Measurements from ENCODE around the gene ESPL1.
A peak's percentile ranks its signal among the peaks of the same experiment; 100 is the strongest.

The ESPL1 gene

DNA sequence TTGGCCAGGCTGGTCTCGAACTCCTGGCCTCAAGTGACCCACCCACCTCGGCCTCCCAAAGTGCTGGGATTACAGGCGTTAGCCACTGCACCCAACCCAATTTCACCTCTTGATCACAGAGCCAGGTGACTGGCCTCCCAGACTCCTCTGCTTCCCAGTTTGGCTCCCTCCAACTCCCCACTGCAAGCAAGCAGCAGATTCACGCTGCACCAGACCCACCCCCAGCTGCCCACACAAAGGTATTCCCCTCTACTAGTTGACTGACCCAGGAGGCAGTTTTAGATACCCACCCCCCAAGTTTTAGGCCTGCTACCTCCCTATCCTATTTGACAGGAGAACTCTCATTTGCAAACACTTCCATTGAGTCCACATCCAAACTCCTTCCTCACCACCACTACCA is 41.3 kb upstream of the ESPL1 start:
- TF ChIP-seq, protein P1, sequence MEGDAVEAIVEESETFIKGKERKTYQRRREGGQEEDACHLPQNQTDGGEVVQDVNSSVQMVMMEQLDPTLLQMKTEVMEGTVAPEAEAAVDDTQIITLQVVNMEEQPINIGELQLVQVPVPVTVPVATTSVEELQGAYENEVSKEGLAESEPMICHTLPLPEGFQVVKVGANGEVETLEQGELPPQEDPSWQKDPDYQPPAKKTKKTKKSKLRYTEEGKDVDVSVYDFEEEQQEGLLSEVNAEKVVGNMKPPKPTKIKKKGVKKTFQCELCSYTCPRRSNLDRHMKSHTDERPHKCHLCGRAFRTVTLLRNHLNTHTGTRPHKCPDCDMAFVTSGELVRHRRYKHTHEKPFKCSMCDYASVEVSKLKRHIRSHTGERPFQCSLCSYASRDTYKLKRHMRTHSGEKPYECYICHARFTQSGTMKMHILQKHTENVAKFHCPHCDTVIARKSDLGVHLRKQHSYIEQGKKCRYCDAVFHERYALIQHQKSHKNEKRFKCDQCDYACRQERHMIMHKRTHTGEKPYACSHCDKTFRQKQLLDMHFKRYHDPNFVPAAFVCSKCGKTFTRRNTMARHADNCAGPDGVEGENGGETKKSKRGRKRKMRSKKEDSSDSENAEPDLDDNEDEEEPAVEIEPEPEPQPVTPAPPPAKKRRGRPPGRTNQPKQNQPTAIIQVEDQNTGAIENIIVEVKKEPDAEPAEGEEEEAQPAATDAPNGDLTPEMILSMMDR (IDR thresholded peaks at IDR 0.05; ENCODE audit: low read length, missing control alignments), result no peak
- DNase-seq (ENCODE audit: low read depth), result no peak
- no peak overlapping the region for H3K4me3 ChIP-seq (replicated peaks; ENCODE audit: low read depth, low read length)

DNA sequence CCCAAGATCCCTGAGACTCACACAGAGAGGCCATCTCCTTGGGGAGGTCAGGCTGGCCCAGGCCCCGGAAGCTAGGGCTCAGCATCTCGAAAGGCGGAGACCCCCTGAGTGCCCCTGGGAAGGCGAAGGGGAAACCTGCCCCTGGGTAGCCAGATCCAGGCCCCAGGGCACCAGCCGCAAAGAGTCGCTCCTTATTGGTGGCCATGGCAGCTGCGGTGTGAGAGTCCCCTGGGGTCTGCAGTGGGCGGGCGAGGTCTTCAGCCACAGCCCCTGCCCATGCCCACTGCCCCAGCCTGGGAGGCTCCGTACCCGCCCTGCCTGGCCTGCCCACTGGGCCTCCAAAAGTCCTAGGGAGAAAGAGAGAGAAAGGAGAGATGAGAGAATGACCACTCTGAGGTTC is 40.8 kb upstream of the ESPL1 start:
- no peak overlapping the region for H3K4me3 ChIP-seq (replicated peaks; ENCODE audit: low read depth, low read length)
- no peak for DNase-seq (ENCODE audit: low read depth)
- TF ChIP-seq, protein P1 (IDR thresholded peaks at IDR 0.05; ENCODE audit: low read length, missing control alignments), result no peak

- DNase-seq (ENCODE audit: low read depth), result no peak
- no peak overlapping the region for H3K4me3 ChIP-seq (replicated peaks; ENCODE audit: low read depth, low read length)
- TF ChIP-seq, protein P1 (IDR thresholded peaks at IDR 0.05; ENCODE audit: low read length, missing control alignments), result no peak
Observed at GRCh38 chr12:53227836-53228235, 40.3 kb upstream of the ESPL1 start.

DNA sequence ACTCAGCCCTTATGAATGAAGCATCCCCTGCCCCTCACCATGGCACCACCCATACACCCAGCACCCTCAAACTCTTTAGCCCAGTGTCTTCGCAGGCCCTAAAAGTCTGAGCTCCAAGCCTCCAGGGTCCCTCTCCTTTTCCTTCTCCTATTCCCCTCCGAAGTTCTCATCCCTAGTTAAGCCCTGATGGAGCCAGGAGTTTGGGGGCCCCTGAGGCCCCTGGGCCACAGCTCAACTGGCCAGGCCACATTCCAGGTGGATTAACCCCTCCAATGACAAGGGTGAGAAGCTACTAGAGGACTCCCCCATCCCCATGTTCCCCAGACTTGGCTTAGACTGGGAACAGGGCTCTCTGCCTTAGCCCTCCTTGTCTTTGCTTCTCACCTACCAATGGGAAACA is 38.6 kb upstream of the ESPL1 start:
- no peak overlapping the region for H3K4me3 ChIP-seq (replicated peaks; ENCODE audit: low read depth, low read length)

DNA sequence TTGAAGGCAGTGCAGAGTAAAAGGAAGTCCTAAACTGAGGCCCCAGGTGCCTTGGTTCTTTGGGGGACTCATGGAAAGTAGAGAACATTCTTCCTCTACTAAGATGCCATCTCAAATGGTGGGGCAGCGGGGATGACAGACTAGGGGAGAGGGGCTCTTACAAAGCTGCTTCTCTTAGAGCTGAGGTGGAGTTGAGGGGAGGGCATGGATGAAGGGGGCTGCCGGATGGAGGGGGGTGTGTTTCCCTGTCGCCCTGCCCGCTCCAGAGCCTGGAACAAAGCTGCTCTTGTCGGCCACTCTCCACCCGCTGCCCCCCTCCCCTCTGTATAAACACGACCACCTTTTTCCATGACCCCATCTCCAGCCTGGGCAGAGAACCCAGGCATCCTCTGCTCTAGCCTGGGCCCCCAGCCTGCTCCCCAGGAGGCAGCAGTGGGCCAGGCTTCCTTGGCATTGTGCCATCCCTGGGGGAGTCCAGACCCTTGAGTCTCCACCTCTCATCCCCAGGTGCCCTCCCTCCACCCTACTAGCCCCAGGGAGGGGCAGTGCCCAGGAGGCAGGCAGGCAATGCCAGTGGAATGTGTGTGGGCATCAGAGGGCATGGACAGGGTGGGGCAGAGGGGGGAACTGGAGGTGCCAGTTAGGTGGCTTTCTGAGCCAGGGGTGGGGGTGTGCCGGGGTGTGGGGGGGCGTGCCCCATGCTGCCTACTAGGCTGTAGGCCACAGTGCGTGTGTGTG is 37.8 kb upstream of the ESPL1 start:
- DNase-seq (ENCODE audit: low read depth), result no peak
- no peak overlapping the region for H3K4me3 ChIP-seq (replicated peaks; ENCODE audit: low read depth, low read length)
- TF ChIP-seq, protein P1 (IDR thresholded peaks at IDR 0.05; ENCODE audit: low read length, missing control alignments), result no peak

More for the DNA sequence above, 38.6 kb upstream of the ESPL1 start:
- no peak for DNase-seq (ENCODE audit: low read depth)
- TF ChIP-seq, protein P1 (IDR thresholded peaks at IDR 0.05; ENCODE audit: low read length, missing control alignments), result no peak

- TF ChIP-seq, protein P1 (IDR thresholded peaks at IDR 0.05; ENCODE audit: low read length, missing control alignments), result no peak
- peak overlapping the region; percentile 62 for H3K4me3 ChIP-seq (replicated peaks; ENCODE audit: low read depth, low read length)
- no peak for DNase-seq (ENCODE audit: low read depth)
Observed at GRCh38 chr12:53231671-53231920, 36.5 kb upstream of the ESPL1 start.

Measured in fibroblast of pulmonary artery (primary cell).